Esophagus mucosa (tissue), 1 donor: ENCODE data around the gene S100A12. TPM values are rescaled to one million over a fixed set of nuclear protein-coding genes. Genes with fewer than 3 reads are reported as not detected.
"Not testable (repeated sequence)": the region's sequence is repeated elsewhere in the genome, so short reads cannot be mapped to it uniquely, and the experiment has no call there.

Experiments
- ATAC-seq: fragments of 200-7000 bp; cut with Tn5 transposase; one replicate; pipeline ENCODE4 v1.9.1; 2020
- total RNA-seq: library from RNA; stranded (reverse); gene quantifications from one replicate; pipeline ENCODE4 v1.2.4, GENCODE V29; 2023
- donor health status: DM: yes; HTN: yes; CAD: no.

The S100A12 gene
- 65.2 TPM for total RNA-seq

GRCh38 chr1:153375511-153375910 lies at the start of gene S100A12:
Gene S100A12 (minus strand): TSS chr1:153375621. CDS start chr1:153374592, 1,029 bp downstream.
- ATAC-seq = peak; percentile 80

- ATAC-seq = peak; percentile 65
These were observed 47.1 kb upstream of the S100A12 start for GRCh38 chr1:153422450-153423068.

GRCh38 chr1:153420306-153420705 lies 44.9 kb upstream of the S100A12 start:
- no peak for ATAC-seq

GRCh38 chr1:153419436-153419793 lies 44.0 kb upstream of the S100A12 start:
- ATAC-seq = not testable (repeated sequence)

- ATAC-seq = not testable (repeated sequence)
These were observed 43.5 kb upstream of the S100A12 start for GRCh38 chr1:153418758-153419435.

GRCh38 chr1:153417136-153417888 lies 41.9 kb upstream of the S100A12 start:
- no peak for ATAC-seq

- ATAC-seq = peak; percentile 25
These were observed 40.6 kb upstream of the S100A12 start, which contains the start of gene S100A7A for GRCh38 chr1:153415850-153416570. Gene S100A7A (plus strand): TSS chr1:153416520. CDS start chr1:153418083, 1,563 bp downstream.

- ATAC-seq = not testable (repeated sequence)
These were observed 38.5 kb upstream of the S100A12 start for GRCh38 chr1:153413961-153414360.

- not testable (repeated sequence) for ATAC-seq
These were observed 31.9 kb upstream of the S100A12 start for GRCh38 chr1:153407274-153407673.

GRCh38 chr1:153405825-153406599 lies 30.6 kb upstream of the S100A12 start:
- ATAC-seq = peak; percentile 44

- peak; percentile 64 for ATAC-seq
These were observed 29.3 kb upstream of the S100A12 start for GRCh38 chr1:153404768-153405167.

GRCh38 chr1:153404086-153404635 lies 28.7 kb upstream of the S100A12 start:
- ATAC-seq = no peak

GRCh38 chr1:153403421-153404085 lies 28.1 kb upstream of the S100A12 start:
- no peak for ATAC-seq

GRCh38 chr1:153402226-153402625 lies 26.8 kb upstream of the S100A12 start:
- no peak for ATAC-seq

- no peak for ATAC-seq
These were observed 26.0 kb upstream of the S100A12 start for GRCh38 chr1:153401461-153401860.

- ATAC-seq = peak; percentile 25
These were observed 24.8 kb upstream of the S100A12 start for GRCh38 chr1:153400244-153400643.

- no peak for ATAC-seq
These were observed 24.1 kb upstream of the S100A12 start for GRCh38 chr1:153399401-153400055.

- ATAC-seq = no peak
These were observed 22.7 kb upstream of the S100A12 start for GRCh38 chr1:153397924-153398651.

GRCh38 chr1:153397051-153397923 lies 21.9 kb upstream of the S100A12 start:
- ATAC-seq = no peak
